B cell (primary cell): ENCODE measurements around the gene BOC. TPM values are rescaled to one million over a fixed set of nuclear protein-coding genes. Genes with fewer than 3 reads are reported as not detected.

ENCODE experiments used
- ATAC-seq: fragments of 200-7000 bp; cut with Tn5 transposase; one replicate; pipeline ENCODE4 v1.10.0; 2021; ENCODE audit warnings: low read depth, mild to moderate bottlenecking, moderate number of reproducible peaks, moderate library complexity
- CTCF ChIA-PET: fragments of 350-600 bp; sonication (Branson Sonifier 250); formaldehyde crosslinking; loops from one replicate; lab custom pipeline; 2021; ENCODE audit warnings: antibody characterized with exemption, inconsistent platforms; lab: Charles Lee
- POLR2A ChIA-PET: fragments of 350-600 bp; sonication (Branson Sonifier 250); formaldehyde crosslinking; loops from one replicate; lab custom pipeline; 2021; ENCODE audit warnings: antibody characterized with exemption; lab: Charles Lee
- DNase-seq: peaks from one replicate; pipeline ENCODE4 v3.0.0; 2013
- H2AFZ ChIP-seq: 2 replicates; pipeline ENCODE4 v1.6.1; 2012; ENCODE audit warnings: mild to moderate bottlenecking, low read depth, low read length; ENCODE audit not compliant: insufficient read depth, poor library complexity, severe bottlenecking
- H3K27ac ChIP-seq, 2 donors: 1 replicate in 1 of 2; 2 replicates in 1 of 2; pipeline ENCODE4 v1.5.1; 2012 to 2013; ENCODE audit warnings: low read length in 2 of 2, mild to moderate bottlenecking in 2 of 2, moderate library complexity in 1 of 2
- H3K27me3 ChIP-seq, 4 experiments: fragments of 200-600 bp in 1 of 4; sonication (generic) in 1 of 4; replicated peaks in 1 of 4; 1 replicate in 2 of 4; 2 replicates in 2 of 4; pipeline versions ENCODE4 v1.6.1 to v1.7.0; 2013 to 2016; ENCODE audit warnings: low read length in 3 of 4, mild to moderate bottlenecking in 2 of 4, mixed read lengths in 1 of 4, moderate library complexity in 1 of 4; ENCODE audit not compliant: insufficient read depth in 4 of 4, control insufficient read depth in 3 of 4; ENCODE audit errors: control extremely low read depth in 1 of 4
- H3K36me3 ChIP-seq, 2 experiments: replicated peaks in 1 of 2; 1 replicate in 1 of 2; 2 replicates in 1 of 2; pipeline versions ENCODE4 v1.6.1 to v1.7.1; 2013; ENCODE audit warnings: low read length in 1 of 2; ENCODE audit not compliant: insufficient read depth in 2 of 2, control insufficient read depth in 1 of 2; ENCODE audit errors: control extremely low read depth in 1 of 2, extremely low read depth in 1 of 2
- H3K4me1 ChIP-seq, 2 donors: fragments of 200-600 bp in 1 of 2; sonication (generic) in 1 of 2; 1 replicate in 1 of 2; 2 replicates in 1 of 2; pipeline versions ENCODE4 v1.5.1 to v1.6.1; 2013 to 2017; ENCODE audit warnings: low read length in 2 of 2; ENCODE audit not compliant: control insufficient read depth in 2 of 2, insufficient read depth in 2 of 2
- H3K4me2 ChIP-seq: replicated peaks from 2 replicates; pipeline ENCODE3; 2012; ENCODE audit warnings: mild to moderate bottlenecking, low read depth, low read length; ENCODE audit not compliant: poor library complexity, severe bottlenecking
- H3K4me3 ChIP-seq, 5 experiments: fragments of 200-600 bp in 1 of 5; sonication (generic) in 1 of 5; 1 replicate in 3 of 5; 2 replicates in 2 of 5; pipeline versions ENCODE4 v1.5.1 to v1.7.0; 2011 to 2016; ENCODE audit warnings: low read length in 4 of 5, mild to moderate bottlenecking in 4 of 5, low read depth in 2 of 5, control low read depth in 1 of 5, moderate library complexity in 1 of 5; ENCODE audit not compliant: insufficient read depth in 1 of 5; ENCODE audit errors: control extremely low read depth in 1 of 5, extremely low read depth in 1 of 5
- H3K79me2 ChIP-seq: fragments of 200-600 bp; sonication (generic); one replicate; pipeline ENCODE4 v1.6.0; 2016; ENCODE audit warnings: low read length; ENCODE audit not compliant: control insufficient read depth, insufficient read depth
- H3K9ac ChIP-seq: fragments of 200-600 bp; sonication (generic); 2 replicates; pipeline ENCODE4 v1.6.1; 2017; ENCODE audit warnings: mild to moderate bottlenecking, low read length, moderate library complexity
- H3K9me3 ChIP-seq, 3 donors: one replicate each; pipeline versions ENCODE4 v1.6.1 to v1.7.1; 2013; ENCODE audit warnings: low read length in 2 of 3; ENCODE audit not compliant: control insufficient read depth in 2 of 3, insufficient read depth in 1 of 3; ENCODE audit errors: control extremely low read depth in 1 of 3
- H4K20me1 ChIP-seq: 2 replicates; pipeline ENCODE4 v1.6.0; 2012; ENCODE audit warnings: mild to moderate bottlenecking, low read length; ENCODE audit not compliant: insufficient read depth, control insufficient read depth, poor library complexity, severe bottlenecking
- H3K27ac Mint-ChIP-seq: one replicate; pipeline ENCODE4 v1.8.0; 2021; ENCODE audit warnings: mixed read lengths
- H3K27me3 Mint-ChIP-seq: one replicate; pipeline ENCODE4 v1.8.0; 2021; ENCODE audit warnings: mixed read lengths
- H3K4me1 Mint-ChIP-seq: one replicate; pipeline ENCODE4 v1.8.0; 2021; ENCODE audit warnings: mixed read lengths
- H3K4me3 Mint-ChIP-seq: one replicate; pipeline ENCODE4 v1.8.0; 2021; ENCODE audit warnings: mixed read lengths
- H3K9me3 Mint-ChIP-seq: one replicate; pipeline ENCODE4 v1.8.0; 2022; ENCODE audit warnings: mixed read lengths; ENCODE audit not compliant: insufficient read depth
- EZH2 ChIP-seq: IDR thresholded peaks from 2 replicates; pipeline ENCODE4 v1.6.1; 2012; ENCODE audit warnings: borderline replicate concordance, low read depth, mild to moderate bottlenecking, moderate library complexity, low read length; ENCODE audit not compliant: insufficient read depth, poor library complexity, severe bottlenecking
- WGBS: methylation state at CpG from one replicate; pipeline ENCODE4 v1.1.5; 2013; ENCODE audit warnings: missing lambda C conversion rate; ENCODE audit not compliant: insufficient coverage; 5-methylcytosine and 5-hydroxymethylcytosine counted together
- intact Hi-C: fragments of 100-400 bp; cut with micrococcal nuclease; formaldehyde crosslinking; loops from one replicate; pipeline ENCODE4 v1.10.0; 2022
- polyA plus RNA-seq: library from polyadenylated mRNA; depleted of rRNA; stranded (reverse); fragments of >200 nt; gene quantifications from 2 replicates; pipeline ENCODE4 v1.2.3, GENCODE V29; 2012
- total RNA-seq, 2 donors: library from RNA; stranded (reverse); fragments of 120-200 nt in 1 of 2; gene quantifications; 1 replicate in 1 of 2; 2 replicates in 1 of 2; pipeline versions ENCODE4 v1.2.3 to v1.2.4, GENCODE V29; 2013 to 2022
- TF ChIP-seq, protein P1 (sequence below): fragments of 200-600 bp; IDR thresholded peaks from one replicate; pipeline ENCODE4 v1.8.0; 2022; ENCODE audit warnings: antibody characterized with exemption, mild to moderate bottlenecking

The BOC gene
- total and polyA plus RNA-seq, 2 donors (not counting 1 experiment from before 2014, with no cell fraction given) = 0.12 to 2.0 TPM

- Histone ChIP-seq H3K4me1 (no peaks in the 10 kb centered on the region), H3K27me3 (no peaks in the 10 kb centered on the region), H3K36me3 (no peaks in the 10 kb centered on the region), H3K79me2 (no peaks in the 10 kb centered on the region), H3K27ac (no peak overlapping the region), H3K4me3 (no peak overlapping the region), H3K9ac (no peak overlapping the region), H4K20me1 (no peaks in the 10 kb centered on the region), H3K9me3 (no peaks in the 10 kb centered on the region), H2AFZ (no peak overlapping the region), H3K4me2 (no peak overlapping the region)
- WGBS = 93% methylated on average over 8 of the region's 10 CpGs
- no peak overlapping the region for H3K27ac Mint-ChIP-seq
- intact Hi-C loops = loop anchor here (5.0 kb wide), 1 partner anchor 995 kb away; the partner anchor contains the start of gene SLC9C1
- TF ChIP-seq, protein P1, sequence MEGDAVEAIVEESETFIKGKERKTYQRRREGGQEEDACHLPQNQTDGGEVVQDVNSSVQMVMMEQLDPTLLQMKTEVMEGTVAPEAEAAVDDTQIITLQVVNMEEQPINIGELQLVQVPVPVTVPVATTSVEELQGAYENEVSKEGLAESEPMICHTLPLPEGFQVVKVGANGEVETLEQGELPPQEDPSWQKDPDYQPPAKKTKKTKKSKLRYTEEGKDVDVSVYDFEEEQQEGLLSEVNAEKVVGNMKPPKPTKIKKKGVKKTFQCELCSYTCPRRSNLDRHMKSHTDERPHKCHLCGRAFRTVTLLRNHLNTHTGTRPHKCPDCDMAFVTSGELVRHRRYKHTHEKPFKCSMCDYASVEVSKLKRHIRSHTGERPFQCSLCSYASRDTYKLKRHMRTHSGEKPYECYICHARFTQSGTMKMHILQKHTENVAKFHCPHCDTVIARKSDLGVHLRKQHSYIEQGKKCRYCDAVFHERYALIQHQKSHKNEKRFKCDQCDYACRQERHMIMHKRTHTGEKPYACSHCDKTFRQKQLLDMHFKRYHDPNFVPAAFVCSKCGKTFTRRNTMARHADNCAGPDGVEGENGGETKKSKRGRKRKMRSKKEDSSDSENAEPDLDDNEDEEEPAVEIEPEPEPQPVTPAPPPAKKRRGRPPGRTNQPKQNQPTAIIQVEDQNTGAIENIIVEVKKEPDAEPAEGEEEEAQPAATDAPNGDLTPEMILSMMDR = no peak
- no peak for TF ChIP-seq EZH2
- CTCF ChIA-PET = interaction anchor here (0.7 to 9.1 kb wide), 16 partner anchors 9 to 994 kb away, joined by 3 to 110 read pairs (median 15); no protein-coding TSS in a partner anchor
- DNase-seq (no peak), ATAC-seq (no peak)
- POLR2A ChIA-PET = no interaction called here
- no peak overlapping the region for H3K4me3 Mint-ChIP-seq
- H3K27me3 Mint-ChIP-seq = no peaks in the 10 kb centered on the region
- no peaks in the 10 kb centered on the region for H3K4me1 Mint-ChIP-seq
- H3K9me3 Mint-ChIP-seq = no peaks in the 10 kb centered on the region
These were observed 75.9 kb downstream of the BOC start for GRCh38 chr3:113287111-113287802.
